ENCODE data around the gene RPGRIP1.
"Not testable (repeated sequence)": the region's sequence is repeated elsewhere in the genome, so short reads cannot be mapped to it uniquely, and the experiment has no call there.

Gene RPGRIP1

GRCh38 chr14:21299562-21300130, 19.8 kb downstream of the RPGRIP1 start:
- DNase-seq (ENCODE audit: insufficient read length, low spot score) (no peak), FAIRE-seq (no peak)
- TF ChIP-seq POLR2A (IDR thresholded peaks at IDR 0.05; ENCODE audit: low read depth, low read length) (no peak), POLR2AphosphoS5 (IDR thresholded peaks at IDR 0.05; ENCODE audit: low read depth, low read length) (no peak), TAF1 (IDR thresholded peaks at IDR 0.05; ENCODE audit: low read depth, low read length) (no peak)

GRCh38 chr14:21300892-21301291, 21.0 kb downstream of the RPGRIP1 start:
- TF ChIP-seq TAF1 (IDR thresholded peaks at IDR 0.05; ENCODE audit: low read depth, low read length): no peak
- no peak for TF ChIP-seq PAX5 (IDR thresholded peaks at IDR 0.05; ENCODE audit: insufficient read depth, low read length, severe bottlenecking)
- TF ChIP-seq POLR2AphosphoS5 (IDR thresholded peaks at IDR 0.05; ENCODE audit: low read depth, low read length): no peak
- TF ChIP-seq SPI1 (IDR thresholded peaks at IDR 0.05; ENCODE audit: low read depth, low read length): no peak
- TF ChIP-seq POU2F2 (IDR thresholded peaks at IDR 0.05; ENCODE audit: low read depth, low read length): no peak
- no peak for TF ChIP-seq POLR2A (IDR thresholded peaks at IDR 0.05; ENCODE audit: low read depth, low read length)
- DNase-seq (ENCODE audit: insufficient read length, low spot score) (peak; percentile 41), FAIRE-seq (peak; percentile 66)

- peak; percentile 9 for FAIRE-seq
- DNase-seq (ENCODE audit: insufficient read length, low spot score): no peak
- TF ChIP-seq POLR2A (IDR thresholded peaks at IDR 0.05; ENCODE audit: low read depth, low read length) (no peak), TAF1 (IDR thresholded peaks at IDR 0.05; ENCODE audit: low read depth, low read length) (no peak), POU2F2 (IDR thresholded peaks at IDR 0.05; ENCODE audit: low read depth, low read length) (no peak), POLR2AphosphoS5 (IDR thresholded peaks at IDR 0.05; ENCODE audit: low read depth, low read length) (no peak), SPI1 (IDR thresholded peaks at IDR 0.05; ENCODE audit: low read depth, low read length) (no peak), PAX5 (IDR thresholded peaks at IDR 0.05; ENCODE audit: insufficient read depth, low read length, severe bottlenecking) (no peak)
Measured at GRCh38 chr14:21302013-21302835, 22.3 kb downstream of the RPGRIP1 start.

- not testable (repeated sequence) for DNase-seq (ENCODE audit: insufficient read length, low spot score); FAIRE-seq
Measured at GRCh38 chr14:21302836-21303140, 22.9 kb downstream of the RPGRIP1 start.

- DNase-seq (ENCODE audit: insufficient read length, low spot score) (no peak), FAIRE-seq (no peak)
- no peak for TF ChIP-seq SPI1 (IDR thresholded peaks at IDR 0.05; ENCODE audit: low read depth, low read length)
- no peak for TF ChIP-seq POLR2AphosphoS5 (IDR thresholded peaks at IDR 0.05; ENCODE audit: low read depth, low read length)
- TF ChIP-seq PAX5 (IDR thresholded peaks at IDR 0.05; ENCODE audit: insufficient read depth, low read length, severe bottlenecking): no peak
- TF ChIP-seq POLR2A (IDR thresholded peaks at IDR 0.05; ENCODE audit: low read depth, low read length): no peak
- no peak for TF ChIP-seq POU2F2 (IDR thresholded peaks at IDR 0.05; ENCODE audit: low read depth, low read length)
- TF ChIP-seq TAF1 (IDR thresholded peaks at IDR 0.05; ENCODE audit: low read depth, low read length): no peak
Measured at GRCh38 chr14:21307637-21308036, 27.8 kb downstream of the RPGRIP1 start.

- FAIRE-seq (no peak), DNase-seq (ENCODE audit: insufficient read length, low spot score) (no peak)
Measured at GRCh38 chr14:21308132-21308478, 28.2 kb downstream of the RPGRIP1 start.

GRCh38 chr14:21308479-21309237, 28.8 kb downstream of the RPGRIP1 start:
- FAIRE-seq (peak; percentile 98), DNase-seq (ENCODE audit: insufficient read length, low spot score) (peak; percentile 40)
- peak; percentile 96 for TF ChIP-seq POLR2A (IDR thresholded peaks at IDR 0.05; ENCODE audit: low read depth, low read length)
- TF ChIP-seq POLR2AphosphoS5 (IDR thresholded peaks at IDR 0.05; ENCODE audit: low read depth, low read length): peak; percentile 96
- no peak for TF ChIP-seq PAX5 (IDR thresholded peaks at IDR 0.05; ENCODE audit: insufficient read depth, low read length, severe bottlenecking)
- TF ChIP-seq SPI1 (IDR thresholded peaks at IDR 0.05; ENCODE audit: low read depth, low read length): no peak
- peak; percentile 99 for TF ChIP-seq POU2F2 (IDR thresholded peaks at IDR 0.05; ENCODE audit: low read depth, low read length)
- peak; percentile 74; the same call in 1 of the 2 replicates for TF ChIP-seq TAF1 (IDR thresholded peaks at IDR 0.05; ENCODE audit: low read depth, low read length)

More at GRCh38 chr14:21308132-21308478, 28.2 kb downstream of the RPGRIP1 start:
- TF ChIP-seq TAF1 (IDR thresholded peaks at IDR 0.05; ENCODE audit: low read depth, low read length): no peak

- TF ChIP-seq POU2F2 (IDR thresholded peaks at IDR 0.05; ENCODE audit: low read depth, low read length) (no peak), PAX5 (IDR thresholded peaks at IDR 0.05; ENCODE audit: insufficient read depth, low read length, severe bottlenecking) (no peak), SPI1 (IDR thresholded peaks at IDR 0.05; ENCODE audit: low read depth, low read length) (no peak), POLR2A (IDR thresholded peaks at IDR 0.05; ENCODE audit: low read depth, low read length) (no peak), TAF1 (IDR thresholded peaks at IDR 0.05; ENCODE audit: low read depth, low read length) (no peak), POLR2AphosphoS5 (IDR thresholded peaks at IDR 0.05; ENCODE audit: low read depth, low read length) (no peak)
- DNase-seq (ENCODE audit: insufficient read length, low spot score) (no peak), FAIRE-seq (no peak)
Measured at GRCh38 chr14:21309238-21309636, 29.4 kb downstream of the RPGRIP1 start.

- TF ChIP-seq POLR2A (IDR thresholded peaks at IDR 0.05; ENCODE audit: low read depth, low read length) (no peak), POLR2AphosphoS5 (IDR thresholded peaks at IDR 0.05; ENCODE audit: low read depth, low read length) (no peak), POU2F2 (IDR thresholded peaks at IDR 0.05; ENCODE audit: low read depth, low read length) (no peak)
- FAIRE-seq: no peak
- no peak for DNase-seq (ENCODE audit: insufficient read length, low spot score)
Measured at GRCh38 chr14:21309956-21310355, 30.1 kb downstream of the RPGRIP1 start.

- FAIRE-seq (no peak), DNase-seq (ENCODE audit: insufficient read length, low spot score) (no peak)
- no peak for TF ChIP-seq POU2F2 (IDR thresholded peaks at IDR 0.05; ENCODE audit: low read depth, low read length)
- TF ChIP-seq SPI1 (IDR thresholded peaks at IDR 0.05; ENCODE audit: low read depth, low read length): no peak
- no peak for TF ChIP-seq POLR2AphosphoS5 (IDR thresholded peaks at IDR 0.05; ENCODE audit: low read depth, low read length)
- no peak for TF ChIP-seq POLR2A (IDR thresholded peaks at IDR 0.05; ENCODE audit: low read depth, low read length)
- TF ChIP-seq PAX5 (IDR thresholded peaks at IDR 0.05; ENCODE audit: insufficient read depth, low read length, severe bottlenecking): no peak
- TF ChIP-seq TAF1 (IDR thresholded peaks at IDR 0.05; ENCODE audit: low read depth, low read length): no peak
Measured at GRCh38 chr14:21311614-21312013, 31.7 kb downstream of the RPGRIP1 start.

Data from GM12891 (cell line).